A673 (cell line): Measurements from ENCODE around the gene SERPINE1.
"Not testable (repeated sequence)": the region's sequence is repeated elsewhere in the genome, so short reads cannot be mapped to it uniquely, and the experiment has no call there.

Experiments
- CTCF ChIP-seq: fragments of 300-800, 200-600 bp; sonication (generic); conservative IDR thresholded peaks from 2 replicates; pipeline ENCODE4 v1.5.1; 2017; ENCODE audit warnings: low read depth, mild to moderate bottlenecking, antibody characterized with exemption, low read length, moderate library complexity, mixed read lengths
- EZH2 ChIP-seq: fragments of 200-600 bp; sonication (generic); IDR thresholded peaks from 2 replicates; pipeline ENCODE4 v1.6.1; 2017; ENCODE audit warnings: borderline replicate concordance, low read depth, mild to moderate bottlenecking, mixed read lengths, antibody characterized with exemption, low read length; ENCODE audit not compliant: poor library complexity, severe bottlenecking

- TF ChIP-seq CTCF, EZH2: not testable (repeated sequence)
These were observed 21.7 kb upstream of the SERPINE1 start for GRCh38 chr7:101105248-101105647.
